Lower leg skin (tissue), 4 donors: ENCODE data around the gene IPMK. TPM values are rescaled to one million over a fixed set of nuclear protein-coding genes. Genes with fewer than 3 reads are reported as not detected.

Experiments used
- DNase-seq, 2 donors: peaks; one replicate each; pipeline ENCODE4 v3.0.0-alpha.2; 2019; ENCODE audit warnings: low spot score in 2 of 2
- H3K4me3 ChIP-seq: fragments of 200-600 bp; sonication (generic); 2 replicates; pipeline ENCODE4 v1.5.1; 2017; ENCODE audit warnings: mild to moderate bottlenecking, low read depth; ENCODE audit not compliant: poor library complexity, severe bottlenecking
- CTCF ChIP-seq, 3 donors: fragments of 450-650 bp; IDR thresholded peaks; one replicate each; pipeline ENCODE4 v1.5.1; 2016; ENCODE audit warnings: antibody characterized with exemption in 3 of 3, mild to moderate bottlenecking in 3 of 3, moderate library complexity in 2 of 3
- POLR2A ChIP-seq, 2 donors: fragments of 450-650 bp; IDR thresholded peaks; one replicate each; pipeline ENCODE4 v1.6.1; 2016 to 2017; ENCODE audit warnings: antibody characterized with exemption in 2 of 2, mild to moderate bottlenecking in 1 of 2, moderate library complexity in 1 of 2
- WGBS, 2 donors: methylation state at CpG; one replicate each; pipeline ENCODE4 v1.1.5; 2018; 5-methylcytosine and 5-hydroxymethylcytosine counted together
- intact Hi-C: fragments of 100-400 bp; cut with DNase I; formaldehyde crosslinking; loops from one replicate; pipeline ENCODE4 v1.15.0; 2023; ENCODE audit warnings: low total_unique reads
- total RNA-seq, 4 donors: library from RNA; depleted of rRNA; stranded (reverse); fragments of >200 nt; gene quantifications; one replicate each; pipeline ENCODE4 v1.1.0, GENCODE V29; 2016

The IPMK gene
- total RNA-seq, 4 donors from 2014 or later, result 8.8 to 13.4 (median 11.0) TPM

- intact Hi-C loops, result no loop called here
- DNase-seq, result no peak
- H3K4me3 ChIP-seq, result no peak overlapping the region
- TF ChIP-seq CTCF (IDR thresholded peaks at IDR 0.05), result no peak
- no peak for TF ChIP-seq POLR2A (IDR thresholded peaks at IDR 0.05)
- 77 to 81% methylated on average over 3 of the region's 3 CpGs for WGBS, 2 donors
These were observed 36.5 kb upstream of the IPMK start for GRCh38 chr10:58304099-58304633.

GRCh38 chr10:58302254-58302653 is 34.6 kb upstream of the IPMK start:
- no peak overlapping the region for H3K4me3 ChIP-seq
- no peak for TF ChIP-seq CTCF (IDR thresholded peaks at IDR 0.05)
- TF ChIP-seq POLR2A (IDR thresholded peaks at IDR 0.05), result no peak
- no peak for DNase-seq
- intact Hi-C loops, result no loop called here
- 52 to 64% methylated on average over 2 of the region's 2 CpGs for WGBS, 2 donors

GRCh38 chr10:58300676-58301075 is 33.0 kb upstream of the IPMK start:
- H3K4me3 ChIP-seq, result no peak overlapping the region
- DNase-seq, result no peak
- TF ChIP-seq POLR2A (IDR thresholded peaks at IDR 0.05), result no peak
- no peak for TF ChIP-seq CTCF (IDR thresholded peaks at IDR 0.05)
- intact Hi-C loops, result no loop called here

- peak; percentile 27 to 85 for DNase-seq
- TF ChIP-seq POLR2A (IDR thresholded peaks at IDR 0.05) (no peak), CTCF (IDR thresholded peaks at IDR 0.05) (no peak)
- H3K4me3 ChIP-seq, result no peak overlapping the region
- WGBS, 2 donors, result 9 to 10% methylated on average over 4 of the region's 4 CpGs
- intact Hi-C loops, result no loop called here
These were observed 31.9 kb upstream of the IPMK start for GRCh38 chr10:58299580-58299979.

GRCh38 chr10:58293989-58294388 is 26.3 kb upstream of the IPMK start:
- intact Hi-C loops, result no loop called here
- no peak for DNase-seq
- 89 to 91% methylated on average over 5 of the region's 5 CpGs for WGBS, 2 donors
- H3K4me3 ChIP-seq, result no peak overlapping the region
- TF ChIP-seq CTCF (IDR thresholded peaks at IDR 0.05) (no peak), POLR2A (IDR thresholded peaks at IDR 0.05) (no peak)

GRCh38 chr10:58291538-58292174 is 24.0 kb upstream of the IPMK start:
- TF ChIP-seq POLR2A (IDR thresholded peaks at IDR 0.05), result no peak
- peak in 1 of 3 donors; percentile 57 for TF ChIP-seq CTCF (IDR thresholded peaks at IDR 0.05)
- DNase-seq, result no peak
- H3K4me3 ChIP-seq, result no peak overlapping the region
- intact Hi-C loops, result no loop called here
- 52 to 57% methylated on average over 5 of the region's 5 CpGs for whole genome bisulfite sequencing, 2 donors
